ENCODE results near the gene BCAP29. TPM values are rescaled to one million over a fixed set of nuclear protein-coding genes. Genes with fewer than 3 reads are reported as not detected.

The BCAP29 gene
- total and polyA plus RNA-seq, 9 of the 15 experiments (the other 6 are each of a cell fraction or from before 2014, with no cell fraction given) = 63.4 to 137 (median 79.7) TPM

GRCh38 chr7:107563775-107564552, 16.1 kb upstream of the BCAP29 start, which contains the start of the genes COG5 and DUS4L (continued):
- TF ChIP-seq ZNF224 (CRISPR knock-in tag; IDR thresholded peaks at IDR 0.05) (no peak), ZNF830 (CRISPR knock-in tag; IDR thresholded peaks at IDR 0.05) (no peak), PURB (CRISPR knock-in tag; IDR thresholded peaks at IDR 0.05; ENCODE audit: low read depth) (no peak), BCL6 (CRISPR knock-in tag; IDR thresholded peaks at IDR 0.05) (no peak), EZH2 (IDR thresholded peaks at IDR 0.05; ENCODE audit: borderline replicate concordance, low read depth, low read length) (no peak), ELK3 (CRISPR knock-in tag; IDR thresholded peaks at IDR 0.05) (no peak), ZFPM2 (CRISPR knock-in tag; IDR thresholded peaks at IDR 0.05) (no peak), ZBTB12 (CRISPR knock-in tag; IDR thresholded peaks at IDR 0.05) (peak; percentile 97), CSDE1 (IDR thresholded peaks at IDR 0.05) (peak in 1 of 2 experiments; percentile 68; a peak in 2 of 4 replicates), NEUROD1 (IDR thresholded peaks at IDR 0.05; ENCODE audit: borderline replicate concordance, low read depth, low read length, partially characterized antibody) (no peak), TBP (optimal IDR thresholded peaks at IDR 0.05; ENCODE audit: low read depth, low read length) (peak; percentile 74), E2F8 (IDR thresholded peaks at IDR 0.05; ENCODE audit: low read depth, partially characterized antibody) (peak; percentile 44), ZNF76 (CRISPR knock-in tag; IDR thresholded peaks at IDR 0.05; ENCODE audit: borderline replicate concordance) (0 out of 2 replicates have a peak, but pooled peaks have one; percentile 34), ZNF184 (CRISPR knock-in tag; IDR thresholded peaks at IDR 0.05) (no peak), POLR2B (IDR thresholded peaks at IDR 0.05; ENCODE audit: low read depth, partially characterized antibody) (peak; percentile 88), XRCC4 (IDR thresholded peaks at IDR 0.05; ENCODE audit: extremely low read depth, insufficient read depth, insufficient read length) (no peak)
- TF ChIP-seq, protein P1, sequence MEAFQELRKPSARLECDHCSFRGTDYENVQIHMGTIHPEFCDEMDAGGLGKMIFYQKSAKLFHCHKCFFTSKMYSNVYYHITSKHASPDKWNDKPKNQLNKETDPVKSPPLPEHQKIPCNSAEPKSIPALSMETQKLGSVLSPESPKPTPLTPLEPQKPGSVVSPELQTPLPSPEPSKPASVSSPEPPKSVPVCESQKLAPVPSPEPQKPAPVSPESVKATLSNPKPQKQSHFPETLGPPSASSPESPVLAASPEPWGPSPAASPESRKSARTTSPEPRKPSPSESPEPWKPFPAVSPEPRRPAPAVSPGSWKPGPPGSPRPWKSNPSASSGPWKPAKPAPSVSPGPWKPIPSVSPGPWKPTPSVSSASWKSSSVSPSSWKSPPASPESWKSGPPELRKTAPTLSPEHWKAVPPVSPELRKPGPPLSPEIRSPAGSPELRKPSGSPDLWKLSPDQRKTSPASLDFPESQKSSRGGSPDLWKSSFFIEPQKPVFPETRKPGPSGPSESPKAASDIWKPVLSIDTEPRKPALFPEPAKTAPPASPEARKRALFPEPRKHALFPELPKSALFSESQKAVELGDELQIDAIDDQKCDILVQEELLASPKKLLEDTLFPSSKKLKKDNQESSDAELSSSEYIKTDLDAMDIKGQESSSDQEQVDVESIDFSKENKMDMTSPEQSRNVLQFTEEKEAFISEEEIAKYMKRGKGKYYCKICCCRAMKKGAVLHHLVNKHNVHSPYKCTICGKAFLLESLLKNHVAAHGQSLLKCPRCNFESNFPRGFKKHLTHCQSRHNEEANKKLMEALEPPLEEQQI (IDR thresholded peaks at IDR 0.05) = no peak
- TF ChIP-seq, protein P2, sequence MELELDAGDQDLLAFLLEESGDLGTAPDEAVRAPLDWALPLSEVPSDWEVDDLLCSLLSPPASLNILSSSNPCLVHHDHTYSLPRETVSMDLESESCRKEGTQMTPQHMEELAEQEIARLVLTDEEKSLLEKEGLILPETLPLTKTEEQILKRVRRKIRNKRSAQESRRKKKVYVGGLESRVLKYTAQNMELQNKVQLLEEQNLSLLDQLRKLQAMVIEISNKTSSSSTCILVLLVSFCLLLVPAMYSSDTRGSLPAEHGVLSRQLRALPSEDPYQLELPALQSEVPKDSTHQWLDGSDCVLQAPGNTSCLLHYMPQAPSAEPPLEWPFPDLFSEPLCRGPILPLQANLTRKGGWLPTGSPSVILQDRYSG (tag; conservative IDR thresholded peaks at IDR 0.05; ENCODE audit: low read depth) = no peak
